Stimulated activated CD8-positive, alpha-beta memory T cell treated with anti-CD3 and anti-CD28 coated beads, Interleukin-15, amount 100 ng/mL, for 48 hours (primary cell): ENCODE results near the gene CFAP157.

Experiments
- DNase-seq, 2 donors: peaks; one replicate each; pipeline ENCODE4 v3.0.0-alpha.2; 2020; ENCODE audit warnings: low read depth in 2 of 2

Gene CFAP157

GRCh38 chr9:127706836-127707241 is at the start of gene CFAP157:
Gene CFAP157 (plus strand): TSS chr9:127706988. CDS start chr9:127707032, 44 bp downstream.
- no peak for DNase-seq

- no peak for DNase-seq
These were observed 48.4 kb upstream of the CFAP157 start for GRCh38 chr9:127658428-127658827.

- no peak for DNase-seq
These were observed 45.7 kb upstream of the CFAP157 start for GRCh38 chr9:127660886-127661741.

GRCh38 chr9:127662617-127663016 is 44.2 kb upstream of the CFAP157 start:
- DNase-seq = no peak

- DNase-seq = no peak
These were observed 42.5 kb upstream of the CFAP157 start for GRCh38 chr9:127664324-127664677.

- DNase-seq = no peak
These were observed 41.9 kb upstream of the CFAP157 start for GRCh38 chr9:127664678-127665507.

- no peak for DNase-seq
These were observed 39.5 kb upstream of the CFAP157 start for GRCh38 chr9:127667127-127667844.

GRCh38 chr9:127667906-127668305 is 38.9 kb upstream of the CFAP157 start:
- no peak for DNase-seq

- no peak for DNase-seq
These were observed 33.6 kb upstream of the CFAP157 start for GRCh38 chr9:127673234-127673633.

- DNase-seq = no peak
These were observed 30.1 kb upstream of the CFAP157 start for GRCh38 chr9:127676638-127677037.

GRCh38 chr9:127679506-127679905 is 27.3 kb upstream of the CFAP157 start:
- DNase-seq = no peak

GRCh38 chr9:127680226-127680625 is 26.6 kb upstream of the CFAP157 start:
- no peak for DNase-seq

- no peak for DNase-seq
These were observed 25.9 kb upstream of the CFAP157 start for GRCh38 chr9:127680846-127681245.

GRCh38 chr9:127682351-127683136 is 24.2 kb upstream of the CFAP157 start:
- no peak for DNase-seq

GRCh38 chr9:127683723-127684122 is 23.1 kb upstream of the CFAP157 start:
- DNase-seq = no peak

GRCh38 chr9:127684576-127684975 is 22.2 kb upstream of the CFAP157 start:
- no peak for DNase-seq

GRCh38 chr9:127686461-127687393 is 20.1 kb upstream of the CFAP157 start:
- no peak for DNase-seq

- DNase-seq = no peak
These were observed 17.3 kb upstream of the CFAP157 start for GRCh38 chr9:127689329-127690000.

- no peak for DNase-seq
These were observed 16.1 kb upstream of the CFAP157 start for GRCh38 chr9:127690735-127691134.

GRCh38 chr9:127692071-127692470 is 14.7 kb upstream of the CFAP157 start:
- no peak for DNase-seq
